H1 (cell line): ENCODE data around the gene TM9SF1. TPM values are rescaled to one million over a fixed set of nuclear protein-coding genes. Genes with fewer than 3 reads are reported as not detected.

ENCODE experiments used
- HDAC6 ChIP-seq: IDR thresholded peaks from one replicate; pipeline ENCODE4 v1.7.1; 2012; ENCODE audit warnings: low read depth, mild to moderate bottlenecking, inconsistent platforms, low read length, moderate library complexity
- NRF1 ChIP-seq: IDR thresholded peaks from 2 replicates; pipeline ENCODE4 v1.6.1; 2011; ENCODE audit warnings: mild to moderate bottlenecking, low read depth, low read length, improper control_type of control experiment
- polyA plus RNA-seq, 7 experiments: library from polyadenylated mRNA; depleted of rRNA in 3 of 7; stranded (reverse) in 5 of 7; unstranded in 2 of 7; fragments of >200 nt in 5 of 7; fragments of 200-250 nt in 2 of 7; gene quantifications; 1 replicate in 5 of 7; 2 replicates in 1 of 7; 4 replicates in 1 of 7; pipeline versions ENCODE4 v1.2.1 to v1.2.3, GENCODE V29; 2011 to 2013; ENCODE audit warnings: missing spikeins in 2 of 7, mixed read lengths in 2 of 7
- total RNA-seq: library from RNA; stranded (reverse); fragmentation: NEBNext Ultra II Directional; extraction: Animal tissue kit (Norgen Biotek cat#: 25700); gene quantifications from 2 replicates; pipeline ENCODE4 v1.2.1, GENCODE V29; 2021
- TF ChIP-seq, protein P1 (sequence below): fragments of 300-600 bp; sonication (generic); IDR thresholded peaks from 2 replicates; pipeline ENCODE4 v1.7.1; 2012; ENCODE audit warnings: low read length, moderate library complexity, mild to moderate bottlenecking, inconsistent platforms; ENCODE audit not compliant: insufficient replicate concordance

TM9SF1 gene
- total and polyA plus RNA-seq, 2 of the 8 experiments (the other 6 are each of a cell fraction or from before 2014, with no cell fraction given) = 22.2 to 29.2 TPM

DNA sequence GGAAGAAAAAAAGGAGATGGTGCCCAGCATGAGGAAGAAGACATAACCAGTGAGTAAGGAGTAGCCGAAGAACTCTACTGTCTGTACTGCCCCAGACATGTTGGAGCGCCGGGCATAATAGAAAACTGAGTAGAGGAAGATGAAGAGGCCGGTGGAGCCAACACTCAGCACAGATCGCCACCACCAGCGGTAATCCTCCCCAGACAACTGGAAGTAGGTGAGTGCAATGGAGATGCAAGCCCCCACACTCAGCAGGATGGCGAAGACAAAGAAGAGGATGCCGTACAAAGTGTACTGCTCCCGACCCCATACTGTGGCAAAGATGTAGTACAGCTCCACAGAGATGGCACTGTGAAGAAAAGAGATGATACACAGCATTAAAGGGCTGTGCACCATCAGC is 5.8 kb downstream of the TM9SF1 start (continued):
- TF ChIP-seq, protein P1, sequence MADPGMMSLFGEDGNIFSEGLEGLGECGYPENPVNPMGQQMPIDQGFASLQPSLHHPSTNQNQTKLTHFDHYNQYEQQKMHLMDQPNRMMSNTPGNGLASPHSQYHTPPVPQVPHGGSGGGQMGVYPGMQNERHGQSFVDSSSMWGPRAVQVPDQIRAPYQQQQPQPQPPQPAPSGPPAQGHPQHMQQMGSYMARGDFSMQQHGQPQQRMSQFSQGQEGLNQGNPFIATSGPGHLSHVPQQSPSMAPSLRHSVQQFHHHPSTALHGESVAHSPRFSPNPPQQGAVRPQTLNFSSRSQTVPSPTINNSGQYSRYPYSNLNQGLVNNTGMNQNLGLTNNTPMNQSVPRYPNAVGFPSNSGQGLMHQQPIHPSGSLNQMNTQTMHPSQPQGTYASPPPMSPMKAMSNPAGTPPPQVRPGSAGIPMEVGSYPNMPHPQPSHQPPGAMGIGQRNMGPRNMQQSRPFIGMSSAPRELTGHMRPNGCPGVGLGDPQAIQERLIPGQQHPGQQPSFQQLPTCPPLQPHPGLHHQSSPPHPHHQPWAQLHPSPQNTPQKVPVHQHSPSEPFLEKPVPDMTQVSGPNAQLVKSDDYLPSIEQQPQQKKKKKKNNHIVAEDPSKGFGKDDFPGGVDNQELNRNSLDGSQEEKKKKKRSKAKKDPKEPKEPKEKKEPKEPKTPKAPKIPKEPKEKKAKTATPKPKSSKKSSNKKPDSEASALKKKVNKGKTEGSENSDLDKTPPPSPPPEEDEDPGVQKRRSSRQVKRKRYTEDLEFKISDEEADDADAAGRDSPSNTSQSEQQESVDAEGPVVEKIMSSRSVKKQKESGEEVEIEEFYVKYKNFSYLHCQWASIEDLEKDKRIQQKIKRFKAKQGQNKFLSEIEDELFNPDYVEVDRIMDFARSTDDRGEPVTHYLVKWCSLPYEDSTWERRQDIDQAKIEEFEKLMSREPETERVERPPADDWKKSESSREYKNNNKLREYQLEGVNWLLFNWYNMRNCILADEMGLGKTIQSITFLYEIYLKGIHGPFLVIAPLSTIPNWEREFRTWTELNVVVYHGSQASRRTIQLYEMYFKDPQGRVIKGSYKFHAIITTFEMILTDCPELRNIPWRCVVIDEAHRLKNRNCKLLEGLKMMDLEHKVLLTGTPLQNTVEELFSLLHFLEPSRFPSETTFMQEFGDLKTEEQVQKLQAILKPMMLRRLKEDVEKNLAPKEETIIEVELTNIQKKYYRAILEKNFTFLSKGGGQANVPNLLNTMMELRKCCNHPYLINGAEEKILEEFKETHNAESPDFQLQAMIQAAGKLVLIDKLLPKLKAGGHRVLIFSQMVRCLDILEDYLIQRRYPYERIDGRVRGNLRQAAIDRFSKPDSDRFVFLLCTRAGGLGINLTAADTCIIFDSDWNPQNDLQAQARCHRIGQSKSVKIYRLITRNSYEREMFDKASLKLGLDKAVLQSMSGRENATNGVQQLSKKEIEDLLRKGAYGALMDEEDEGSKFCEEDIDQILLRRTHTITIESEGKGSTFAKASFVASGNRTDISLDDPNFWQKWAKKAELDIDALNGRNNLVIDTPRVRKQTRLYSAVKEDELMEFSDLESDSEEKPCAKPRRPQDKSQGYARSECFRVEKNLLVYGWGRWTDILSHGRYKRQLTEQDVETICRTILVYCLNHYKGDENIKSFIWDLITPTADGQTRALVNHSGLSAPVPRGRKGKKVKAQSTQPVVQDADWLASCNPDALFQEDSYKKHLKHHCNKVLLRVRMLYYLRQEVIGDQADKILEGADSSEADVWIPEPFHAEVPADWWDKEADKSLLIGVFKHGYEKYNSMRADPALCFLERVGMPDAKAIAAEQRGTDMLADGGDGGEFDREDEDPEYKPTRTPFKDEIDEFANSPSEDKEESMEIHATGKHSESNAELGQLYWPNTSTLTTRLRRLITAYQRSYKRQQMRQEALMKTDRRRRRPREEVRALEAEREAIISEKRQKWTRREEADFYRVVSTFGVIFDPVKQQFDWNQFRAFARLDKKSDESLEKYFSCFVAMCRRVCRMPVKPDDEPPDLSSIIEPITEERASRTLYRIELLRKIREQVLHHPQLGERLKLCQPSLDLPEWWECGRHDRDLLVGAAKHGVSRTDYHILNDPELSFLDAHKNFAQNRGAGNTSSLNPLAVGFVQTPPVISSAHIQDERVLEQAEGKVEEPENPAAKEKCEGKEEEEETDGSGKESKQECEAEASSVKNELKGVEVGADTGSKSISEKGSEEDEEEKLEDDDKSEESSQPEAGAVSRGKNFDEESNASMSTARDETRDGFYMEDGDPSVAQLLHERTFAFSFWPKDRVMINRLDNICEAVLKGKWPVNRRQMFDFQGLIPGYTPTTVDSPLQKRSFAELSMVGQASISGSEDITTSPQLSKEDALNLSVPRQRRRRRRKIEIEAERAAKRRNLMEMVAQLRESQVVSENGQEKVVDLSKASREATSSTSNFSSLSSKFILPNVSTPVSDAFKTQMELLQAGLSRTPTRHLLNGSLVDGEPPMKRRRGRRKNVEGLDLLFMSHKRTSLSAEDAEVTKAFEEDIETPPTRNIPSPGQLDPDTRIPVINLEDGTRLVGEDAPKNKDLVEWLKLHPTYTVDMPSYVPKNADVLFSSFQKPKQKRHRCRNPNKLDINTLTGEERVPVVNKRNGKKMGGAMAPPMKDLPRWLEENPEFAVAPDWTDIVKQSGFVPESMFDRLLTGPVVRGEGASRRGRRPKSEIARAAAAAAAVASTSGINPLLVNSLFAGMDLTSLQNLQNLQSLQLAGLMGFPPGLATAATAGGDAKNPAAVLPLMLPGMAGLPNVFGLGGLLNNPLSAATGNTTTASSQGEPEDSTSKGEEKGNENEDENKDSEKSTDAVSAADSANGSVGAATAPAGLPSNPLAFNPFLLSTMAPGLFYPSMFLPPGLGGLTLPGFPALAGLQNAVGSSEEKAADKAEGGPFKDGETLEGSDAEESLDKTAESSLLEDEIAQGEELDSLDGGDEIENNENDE = no peak
- no peak for TF ChIP-seq NRF1
- no peak for TF ChIP-seq HDAC6
